Neural progenitor cell (in vitro differentiated cells): ENCODE measurements around the gene PRR15L. TPM values are rescaled to one million over a fixed set of nuclear protein-coding genes. Genes with fewer than 3 reads are reported as not detected.

Source experiments
- DNase-seq: peaks from one replicate; pipeline ENCODE4 v3.0.0-alpha.2; 2016; ENCODE audit warnings: low spot score
- H2AFZ ChIP-seq: fragments of 200-600 bp; sonication (generic); replicated peaks from 2 replicates; pipeline ENCODE4 v1.6.1; 2016; ENCODE audit warnings: antibody characterized with exemption
- H3F3A ChIP-seq: fragments of 200-600 bp; sonication (generic); 2 replicates; pipeline ENCODE4 v1.6.1; 2016; ENCODE audit warnings: antibody characterized with exemption, low read depth
- H3K27ac ChIP-seq: fragments of 200-600 bp; sonication (generic); 2 replicates; pipeline ENCODE4 v1.5.1; 2016; ENCODE audit warnings: mild to moderate bottlenecking
- H3K27me3 ChIP-seq: fragments of 200-600 bp; sonication (generic); 2 replicates; pipeline ENCODE4 v1.6.1; 2016; ENCODE audit warnings: mild to moderate bottlenecking, moderate library complexity
- H3K36me3 ChIP-seq: fragments of 200-600 bp; sonication (generic); 2 replicates; pipeline ENCODE4 v1.5.1; 2016
- H3K4me1 ChIP-seq: fragments of 200-600 bp; sonication (generic); 2 replicates; pipeline ENCODE4 v1.6.1; 2016; ENCODE audit warnings: mixed run types
- H3K4me2 ChIP-seq: fragments of 200-600 bp; sonication (generic); 2 replicates; pipeline ENCODE4 v1.6.1; 2016
- H3K4me3 ChIP-seq: fragments of 200-600 bp; sonication (generic); 2 replicates; pipeline ENCODE4 v1.5.1; 2016
- H3K79me2 ChIP-seq: fragments of 200-600 bp; sonication (generic); 2 replicates; pipeline ENCODE4 v1.6.1; 2016; ENCODE audit warnings: low read depth
- H3K9ac ChIP-seq: fragments of 200-600 bp; sonication (generic); 2 replicates; pipeline ENCODE4 v1.6.1; 2016
- H3K9me3 ChIP-seq: fragments of 200-600 bp; sonication (generic); 2 replicates; pipeline ENCODE4 v1.5.1; 2016; ENCODE audit warnings: low read depth
- H4K20me1 ChIP-seq: fragments of 200-600 bp; sonication (generic); 2 replicates; pipeline ENCODE4 v1.6.1; 2016; ENCODE audit warnings: low read depth
- H3K27ac Mint-ChIP-seq: 3 replicates; pipeline ENCODE4 v1.8.0; 2021; ENCODE audit warnings: mixed read lengths
- H3K27me3 Mint-ChIP-seq: 2 replicates; pipeline ENCODE4 v1.8.0; 2022; ENCODE audit warnings: low read depth, mild to moderate bottlenecking, inconsistent platforms, moderate library complexity, mixed read lengths; ENCODE audit not compliant: insufficient read depth
- H3K36me3 Mint-ChIP-seq: 3 replicates; pipeline ENCODE4 v1.8.0; 2021; ENCODE audit warnings: mixed read lengths
- H3K4me1 Mint-ChIP-seq: 3 replicates; pipeline ENCODE4 v1.8.0; 2021; ENCODE audit warnings: mixed read lengths
- H3K4me3 Mint-ChIP-seq: 3 replicates; pipeline ENCODE4 v1.8.0; 2021; ENCODE audit warnings: mild to moderate bottlenecking, moderate library complexity, mixed read lengths
- H3K9me3 Mint-ChIP-seq: 3 replicates; pipeline ENCODE4 v1.8.0; 2020; ENCODE audit warnings: mixed read lengths
- CTCF ChIP-seq: fragments of 200-600 bp; sonication (generic); IDR thresholded peaks from 2 replicates; pipeline ENCODE4 v1.5.1; 2017; ENCODE audit warnings: antibody characterized with exemption, mild to moderate bottlenecking
- EZH2 ChIP-seq: fragments of 200-600 bp; sonication (generic); IDR thresholded peaks from 2 replicates; pipeline ENCODE4 v1.6.1; 2017; ENCODE audit warnings: antibody characterized with exemption, mild to moderate bottlenecking, moderate library complexity
- EZH2phosphoT487 ChIP-seq: fragments of 200-600 bp; sonication (generic); IDR thresholded peaks from 2 replicates; pipeline ENCODE4 v1.6.1; 2017; ENCODE audit warnings: antibody characterized with exemption
- total RNA-seq: library from RNA; depleted of rRNA; stranded (reverse); fragments of >200 nt; gene quantifications from 2 replicates; pipeline ENCODE4 v1.2.3, GENCODE V29; 2015; ENCODE audit warnings: low replicate concordance

The PRR15L gene
- total RNA-seq, 1 donor from 2014 or later: not detected

- no peak overlapping the region for H3K4me3 Mint-ChIP-seq
- no peak for TF ChIP-seq EZH2phosphoT487
- TF ChIP-seq CTCF: no peak
- TF ChIP-seq EZH2: no peak
- peaks cover 16% of the 10 kb centered on the region for H3F3A ChIP-seq
- no peaks in the 10 kb centered on the region for H3K27me3 ChIP-seq
- H3K27ac ChIP-seq: no peak overlapping the region
- H3K27ac Mint-ChIP-seq: no peak overlapping the region
- peaks cover 46% of the 10 kb centered on the region for H3K4me1 Mint-ChIP-seq
- no peak overlapping the region for H2AFZ ChIP-seq
- H3K4me1 ChIP-seq: peaks cover 16% of the 10 kb centered on the region
- no peaks in the 10 kb centered on the region for H3K9me3 ChIP-seq
- no peak overlapping the region for H3K4me2 ChIP-seq
- H3K36me3 ChIP-seq: no peaks in the 10 kb centered on the region
- H3K4me3 ChIP-seq: no peak overlapping the region
- DNase-seq: no peak
- no peaks in the 10 kb centered on the region for H4K20me1 ChIP-seq
- H3K9me3 Mint-ChIP-seq: no peaks in the 10 kb centered on the region
- peaks cover 36% of the 10 kb centered on the region for H3K36me3 Mint-ChIP-seq
- peaks cover 8% of the 10 kb centered on the region for H3K27me3 Mint-ChIP-seq
- no peak overlapping the region for H3K9ac ChIP-seq
- no peaks in the 10 kb centered on the region for H3K79me2 ChIP-seq
Measured at GRCh38 chr17:47981462-47981861, 23.8 kb upstream of the PRR15L start.

DNA sequence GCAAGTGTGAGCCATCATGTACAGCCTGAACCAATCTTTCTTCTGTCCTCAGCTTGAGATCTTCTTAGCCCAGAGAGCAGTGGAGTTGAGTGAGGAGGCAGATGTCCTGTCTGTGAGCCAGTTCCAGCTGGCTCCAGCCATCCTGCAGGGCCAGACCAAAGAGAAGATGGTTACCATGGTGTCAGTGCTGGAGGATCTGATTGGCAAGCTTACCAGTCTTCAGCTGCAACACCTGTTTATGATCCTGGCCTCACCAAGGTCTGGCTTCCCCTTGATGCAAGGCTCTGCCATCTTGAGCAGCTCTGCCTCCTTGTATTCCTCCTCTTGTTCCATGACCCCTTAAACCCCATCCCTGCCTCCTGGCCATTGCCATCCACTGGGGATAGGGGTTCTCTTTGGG lies 22.9 kb upstream of the PRR15L start:
- Mint-ChIP-seq H3K27me3 (peaks cover 6% of the 10 kb centered on the region), H3K36me3 (peaks cover 39% of the 10 kb centered on the region), H3K27ac (no peak overlapping the region), H3K9me3 (no peaks in the 10 kb centered on the region), H3K4me1 (peaks cover 37% of the 10 kb centered on the region), H3K4me3 (no peak overlapping the region)
- no peaks in the 10 kb centered on the region for H4K20me1 ChIP-seq
- H3K27ac ChIP-seq: no peak overlapping the region
- H3K27me3 ChIP-seq: no peaks in the 10 kb centered on the region
- no peaks in the 10 kb centered on the region for H3K36me3 ChIP-seq
- no peak overlapping the region for H3K4me3 ChIP-seq
- H3F3A ChIP-seq: peaks cover 7% of the 10 kb centered on the region
- peaks cover 7% of the 10 kb centered on the region for H3K4me1 ChIP-seq
- H3K79me2 ChIP-seq: no peaks in the 10 kb centered on the region
- TF ChIP-seq CTCF (no peak), EZH2phosphoT487 (no peak), EZH2 (no peak)
- DNase-seq: no peak
- no peak overlapping the region for H3K4me2 ChIP-seq
- H2AFZ ChIP-seq: no peak overlapping the region
- no peaks in the 10 kb centered on the region for H3K9me3 ChIP-seq
- no peak overlapping the region for H3K9ac ChIP-seq

DNA sequence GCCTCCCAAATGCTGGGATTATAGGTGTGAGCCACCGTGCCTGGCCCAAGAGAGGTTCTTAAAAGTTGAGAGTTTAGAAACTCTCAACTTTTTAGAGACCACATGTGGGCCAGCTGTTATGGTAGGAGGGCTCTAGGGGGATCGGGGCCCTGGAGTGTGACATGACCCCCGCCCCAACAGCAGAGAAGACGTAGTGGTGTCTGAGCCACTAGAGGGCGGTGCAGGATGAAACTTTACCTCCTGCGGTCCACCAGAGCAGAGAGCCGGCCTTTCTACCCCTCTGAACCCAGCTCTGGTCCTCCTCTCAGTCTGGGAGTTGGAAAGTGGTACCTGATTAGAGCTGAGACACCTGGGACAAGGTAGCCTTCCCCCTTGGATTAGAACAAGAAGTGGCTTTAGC lies 20.6 kb upstream of the PRR15L start:
- H3K27ac Mint-ChIP-seq: no peak overlapping the region
- Histone ChIP-seq H3K4me2 (no peak overlapping the region), H3K27me3 (no peaks in the 10 kb centered on the region), H3K9ac (no peak overlapping the region), H3K4me1 (peaks cover 5% of the 10 kb centered on the region), H3K9me3 (no peaks in the 10 kb centered on the region), H3K36me3 (no peaks in the 10 kb centered on the region), H3F3A (no peaks in the 10 kb centered on the region), H4K20me1 (no peaks in the 10 kb centered on the region), H3K4me3 (no peak overlapping the region), H3K27ac (no peak overlapping the region), H2AFZ (no peak overlapping the region), H3K79me2 (no peaks in the 10 kb centered on the region)
- peaks cover 47% of the 10 kb centered on the region for H3K36me3 Mint-ChIP-seq
- peaks cover 9% of the 10 kb centered on the region for H3K27me3 Mint-ChIP-seq
- peaks cover 26% of the 10 kb centered on the region for H3K4me1 Mint-ChIP-seq
- peak; percentile 89 for TF ChIP-seq CTCF
- no peak for TF ChIP-seq EZH2phosphoT487
- H3K4me3 Mint-ChIP-seq: peak overlapping the region; percentile 30
- no peaks in the 10 kb centered on the region for H3K9me3 Mint-ChIP-seq
- DNase-seq: peak; percentile 91

DNA sequence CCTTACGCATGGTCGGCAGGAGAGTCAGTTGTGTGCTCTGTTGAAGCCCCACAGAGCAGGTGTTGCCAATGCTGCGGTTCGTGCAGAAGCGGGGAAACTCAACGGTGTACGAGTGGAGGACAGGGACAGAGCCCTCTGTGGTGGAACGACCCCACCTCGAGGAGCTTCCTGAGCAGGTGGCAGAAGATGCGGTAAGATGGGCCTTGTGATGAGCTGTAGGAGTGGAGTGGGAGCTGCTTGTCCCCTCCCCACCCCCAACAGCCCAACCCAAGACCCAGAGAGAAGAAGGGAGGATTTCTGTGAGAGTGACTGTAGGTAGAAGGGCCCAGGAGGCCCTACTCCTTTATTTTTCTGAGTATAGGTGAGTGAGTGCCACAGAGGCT lies 18.1 kb upstream of the PRR15L start:
- H3K27ac ChIP-seq: no peak overlapping the region
- H3K4me2 ChIP-seq: no peak overlapping the region
- no peaks in the 10 kb centered on the region for H3K9me3 ChIP-seq
- H2AFZ ChIP-seq: no peak overlapping the region
- Mint-ChIP-seq H3K36me3 (peaks cover 39% of the 10 kb centered on the region), H3K4me1 (peaks cover 31% of the 10 kb centered on the region), H3K4me3 (peak overlapping the region; percentile 39), H3K27me3 (peaks cover 6% of the 10 kb centered on the region), H3K27ac (no peak overlapping the region), H3K9me3 (no peaks in the 10 kb centered on the region)
- TF ChIP-seq CTCF (no peak), EZH2 (no peak), EZH2phosphoT487 (no peak)
- no peak for DNase-seq
- H4K20me1 ChIP-seq: no peaks in the 10 kb centered on the region
- no peaks in the 10 kb centered on the region for H3K36me3 ChIP-seq
- peaks cover 15% of the 10 kb centered on the region for H3K79me2 ChIP-seq
- H3K9ac ChIP-seq: no peak overlapping the region
- peaks cover 8% of the 10 kb centered on the region for H3F3A ChIP-seq
- H3K4me3 ChIP-seq: no peak overlapping the region
- H3K4me1 ChIP-seq: peaks cover 13% of the 10 kb centered on the region
- no peaks in the 10 kb centered on the region for H3K27me3 ChIP-seq
